ENCODE results near the gene FOXD3. TPM values are rescaled to one million over a fixed set of nuclear protein-coding genes. Genes with fewer than 3 reads are reported as not detected.

Gene FOXD3
- polyA plus RNA-seq, 1 experiment, result not detected

GRCh38 chr1:63321785-63322113, 618 bp upstream of the FOXD3 start:
- CTCF ChIA-PET, result no interaction called here
- no peak for TF ChIP-seq CTCF (IDR thresholded peaks at IDR 0.05; ENCODE audit: insufficient read depth, low read depth, low read length)
- H3K27me3 ChIP-seq (ENCODE audit: control insufficient read depth, insufficient read depth, low read length), result peaks cover 57% of the 10 kb centered on the region
- no peak for DNase-seq (ENCODE audit: low read depth)
- H3K36me3 ChIP-seq (ENCODE audit: control insufficient read depth, insufficient read depth, low read length), result no peaks in the 10 kb centered on the region
- POLR2A ChIA-PET, result no interaction called here
- H3K4me3 ChIP-seq (ENCODE audit: low read depth, low read length), result no peak overlapping the region

GRCh38 chr1:63322944-63323864, 837 bp downstream of the FOXD3 start:
- Histone ChIP-seq H3K27me3 (ENCODE audit: control insufficient read depth, insufficient read depth, low read length) (peaks cover 61% of the 10 kb centered on the region), H3K36me3 (ENCODE audit: control insufficient read depth, insufficient read depth, low read length) (no peaks in the 10 kb centered on the region), H3K4me3 (ENCODE audit: low read depth, low read length) (no peak overlapping the region; the same call in 1 of the 2 replicates)
- DNase-seq (ENCODE audit: low read depth), result no peak
- POLR2A ChIA-PET, result no interaction called here
- CTCF ChIA-PET, result no interaction called here
- no peak for TF ChIP-seq CTCF (IDR thresholded peaks at IDR 0.05; ENCODE audit: insufficient read depth, low read depth, low read length)

GRCh38 chr1:63323865-63324778, 1.8 kb downstream of the FOXD3 start:
- no peak for DNase-seq (ENCODE audit: low read depth)
- Histone ChIP-seq H3K4me3 (ENCODE audit: low read depth, low read length) (no peak overlapping the region; the same call in 1 of the 2 replicates), H3K27me3 (ENCODE audit: control insufficient read depth, insufficient read depth, low read length) (peaks cover 61% of the 10 kb centered on the region), H3K36me3 (ENCODE audit: control insufficient read depth, insufficient read depth, low read length) (no peaks in the 10 kb centered on the region)
- CTCF ChIA-PET, result interaction anchor here (0.7 to 1.5 kb wide), 2 partner anchors 121 to 418 kb away, joined by 3 to 4 read pairs; no protein-coding TSS in a partner anchor
- no peak for TF ChIP-seq CTCF (IDR thresholded peaks at IDR 0.05; ENCODE audit: insufficient read depth, low read depth, low read length)
- POLR2A ChIA-PET, result no interaction called here

GRCh38 chr1:63324779-63325119, 2.4 kb downstream of the FOXD3 start:
- DNase-seq (ENCODE audit: low read depth), result no peak
- ChIA-PET POLR2A (no interaction called here), CTCF (interaction anchor here (0.7 to 1.5 kb wide), 2 partner anchors 121 to 419 kb away, joined by 3 to 4 read pairs; no protein-coding TSS in a partner anchor)
- Histone ChIP-seq H3K4me3 (ENCODE audit: low read depth, low read length) (no peak overlapping the region), H3K36me3 (ENCODE audit: control insufficient read depth, insufficient read depth, low read length) (no peaks in the 10 kb centered on the region), H3K27me3 (ENCODE audit: control insufficient read depth, insufficient read depth, low read length) (peaks cover 61% of the 10 kb centered on the region)
- TF ChIP-seq CTCF (IDR thresholded peaks at IDR 0.05; ENCODE audit: insufficient read depth, low read depth, low read length), result no peak

All from BJ (cell line).